Stimulated activated CD8-positive, alpha-beta memory T cell treated with anti-CD3 and anti-CD28 coated beads, Interleukin-12 subunit alpha, Interleukin-12 subunit beta, amount 100 ng/mL, for 24 hours (primary cell): ENCODE measurements around the gene INF2.

Experiments used
- DNase-seq: peaks from one replicate; pipeline ENCODE4 v3.0.0-alpha.2; 2020; ENCODE audit errors: extremely low read depth

The INF2 gene

DNA sequence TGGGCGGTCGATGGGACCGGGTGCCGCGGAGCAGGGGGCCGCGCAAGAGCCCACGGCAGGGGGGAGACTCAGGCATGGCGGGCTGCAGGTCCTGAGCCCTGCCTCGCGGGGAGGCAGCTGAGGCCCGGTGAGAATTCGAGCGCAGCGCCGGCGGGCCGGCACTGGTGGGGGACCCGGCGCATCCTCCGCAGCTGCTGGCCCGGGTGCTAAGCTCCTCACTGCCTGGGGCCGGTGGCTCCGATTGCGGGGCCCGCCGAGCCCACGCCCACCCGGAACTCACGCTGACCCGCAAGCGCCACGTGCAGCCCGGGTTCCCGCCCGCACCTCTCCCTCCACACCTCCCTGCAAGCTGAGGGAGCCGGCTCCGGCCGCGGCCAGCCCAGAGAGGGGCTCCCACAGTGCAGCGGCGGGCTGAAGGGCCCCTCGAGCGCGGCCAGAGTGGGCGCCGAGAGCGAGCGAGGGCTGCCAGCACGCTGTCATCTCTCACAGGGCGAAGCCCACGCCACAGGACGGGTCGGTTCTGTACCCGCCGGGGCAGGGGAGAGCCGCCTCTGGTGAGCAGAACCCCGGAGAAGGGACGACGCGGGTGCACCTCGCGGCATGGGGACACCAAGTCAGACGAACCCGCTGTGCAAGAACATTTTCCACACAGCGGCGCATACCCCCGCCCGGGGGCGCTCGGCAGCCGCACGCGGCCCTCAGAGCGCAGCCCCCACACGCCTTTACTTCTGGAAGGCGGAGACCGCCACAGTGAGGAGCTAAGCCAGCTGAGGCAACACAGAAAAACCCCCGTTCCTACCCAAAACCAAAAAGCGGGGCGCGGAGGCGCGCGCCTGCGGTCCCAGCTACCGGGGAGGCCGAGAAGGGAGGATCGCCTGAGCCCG lies 62.4 kb downstream of the INF2 start:
- no peak for DNase-seq

DNA sequence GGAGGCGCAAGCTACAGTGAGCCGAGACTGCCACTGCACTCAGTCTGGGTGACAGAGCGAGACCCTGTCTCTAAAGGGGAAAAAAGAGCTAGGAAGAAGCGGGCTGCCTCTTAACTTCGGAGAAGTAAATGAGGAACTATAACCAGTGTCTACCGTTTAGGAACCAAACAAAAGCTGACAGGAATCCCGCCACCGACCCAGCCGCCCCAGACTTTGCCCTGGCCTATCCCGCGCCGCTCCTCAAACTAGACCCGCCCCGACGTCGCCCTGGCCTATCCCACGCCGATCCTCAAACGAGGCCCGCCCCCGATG lies 63.0 kb downstream of the INF2 start:
- no peak for DNase-seq

DNA sequence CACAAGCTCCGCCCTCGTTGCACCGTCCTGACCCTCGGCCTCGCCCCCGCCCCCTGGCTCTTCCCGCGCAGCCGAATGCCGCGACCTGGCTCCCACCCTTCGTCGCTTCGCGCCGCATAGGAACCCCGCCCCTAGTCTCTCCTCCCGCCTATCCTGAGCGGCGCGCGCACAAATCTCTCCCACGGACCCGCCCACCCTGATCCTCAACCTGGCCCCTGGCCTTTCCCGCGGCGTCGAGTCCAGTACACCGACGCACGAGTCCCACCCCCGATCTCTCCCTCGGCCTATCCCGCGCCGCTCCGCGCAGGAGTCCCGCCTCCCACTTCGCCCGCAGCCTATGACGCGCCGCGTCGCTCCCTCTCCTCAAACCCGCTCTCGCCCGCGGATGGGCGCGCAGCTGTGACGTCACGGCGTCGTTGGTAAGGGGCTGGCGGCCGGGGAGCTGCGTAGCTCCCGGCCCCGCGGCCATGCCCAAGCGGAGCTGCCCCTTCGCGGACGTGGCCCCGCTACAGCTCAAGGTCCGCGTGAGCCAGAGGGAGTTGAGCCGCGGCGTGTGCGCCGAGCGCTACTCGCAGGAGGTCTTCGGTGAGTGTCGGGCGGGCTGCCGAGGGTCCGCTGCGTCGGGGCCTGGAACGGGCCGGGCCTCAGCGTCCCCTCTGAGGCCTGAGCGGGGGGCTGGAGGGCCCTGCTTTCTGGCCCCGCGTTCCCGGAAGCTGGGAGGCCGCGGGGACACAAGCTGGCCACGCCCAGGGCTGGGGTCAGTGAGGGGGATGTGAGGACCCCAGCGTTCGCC lies 63.5 kb downstream of the INF2 start, which contains the start of gene SIVA1:
SIVA1 (plus strand) TSS at position 413 of the 793 bp plus-strand sequence; CDS start at position 468, 55 bp downstream.
- DNase-seq = peak; percentile 99

DNA sequence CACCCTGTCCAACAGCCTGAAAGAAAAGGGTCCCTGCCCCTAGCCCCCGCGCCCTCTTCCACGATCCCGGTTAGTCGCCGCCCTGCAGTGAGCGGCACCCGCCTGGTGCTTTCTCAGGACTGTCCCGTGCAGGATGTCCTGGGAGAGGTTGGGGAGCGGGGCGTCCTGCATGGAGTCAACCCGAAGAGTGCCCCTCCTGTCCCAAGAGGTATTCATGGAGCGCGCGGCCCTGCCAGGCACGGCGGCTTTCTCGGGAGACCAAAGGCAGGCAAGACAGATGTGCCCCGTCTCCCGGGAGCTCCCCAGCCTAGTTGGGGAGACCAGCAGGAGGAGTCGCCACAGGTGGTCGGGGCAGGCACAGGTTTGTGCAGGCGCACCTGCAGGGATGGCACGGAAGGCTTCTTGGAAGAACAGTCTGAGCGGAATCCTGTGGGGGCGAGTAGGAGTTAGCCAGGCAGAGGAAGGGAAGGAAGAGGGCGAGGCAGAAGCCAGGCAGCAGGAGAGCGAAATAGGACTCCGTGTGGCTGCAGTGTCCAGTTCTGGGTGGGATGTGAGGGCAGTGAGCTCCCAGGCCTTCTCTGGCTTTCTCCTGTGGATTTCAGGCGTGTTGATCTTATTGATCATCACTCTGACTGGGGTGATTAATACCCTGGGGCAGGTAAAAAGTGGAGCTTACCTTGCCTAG lies 64.3 kb downstream of the INF2 start:
- no peak for DNase-seq

DNA sequence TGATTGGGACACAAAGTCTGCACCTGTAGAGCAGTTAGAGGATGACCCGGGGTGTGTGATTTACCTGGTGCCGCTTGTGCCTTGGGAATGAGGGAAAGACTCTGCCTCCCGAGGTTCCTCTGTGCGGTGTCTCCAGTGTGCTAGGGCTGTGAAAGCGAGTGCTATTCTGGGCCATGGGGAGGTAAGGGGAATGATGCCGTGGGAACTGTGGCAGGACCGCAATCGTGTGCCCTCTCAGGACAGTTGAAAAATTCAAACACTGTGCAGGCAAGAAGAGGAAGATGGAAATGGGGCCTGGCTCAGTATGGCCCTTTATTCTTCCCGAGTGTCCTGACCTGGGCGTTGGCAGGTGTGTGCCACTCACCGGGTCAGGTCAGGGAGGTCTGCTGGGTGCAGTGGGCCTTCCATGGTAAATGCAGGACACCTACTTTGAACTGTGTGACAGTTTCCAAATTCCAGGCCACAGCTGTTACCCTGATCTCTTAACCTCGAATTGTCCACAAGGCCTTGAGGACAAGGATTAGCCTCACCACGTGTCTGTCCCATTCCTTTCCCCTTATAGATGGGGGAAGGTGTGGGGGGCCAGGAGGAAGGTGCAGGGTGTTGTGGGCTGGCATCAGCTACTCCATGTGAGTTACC lies 64.9 kb downstream of the INF2 start:
- DNase-seq = no peak

DNA sequence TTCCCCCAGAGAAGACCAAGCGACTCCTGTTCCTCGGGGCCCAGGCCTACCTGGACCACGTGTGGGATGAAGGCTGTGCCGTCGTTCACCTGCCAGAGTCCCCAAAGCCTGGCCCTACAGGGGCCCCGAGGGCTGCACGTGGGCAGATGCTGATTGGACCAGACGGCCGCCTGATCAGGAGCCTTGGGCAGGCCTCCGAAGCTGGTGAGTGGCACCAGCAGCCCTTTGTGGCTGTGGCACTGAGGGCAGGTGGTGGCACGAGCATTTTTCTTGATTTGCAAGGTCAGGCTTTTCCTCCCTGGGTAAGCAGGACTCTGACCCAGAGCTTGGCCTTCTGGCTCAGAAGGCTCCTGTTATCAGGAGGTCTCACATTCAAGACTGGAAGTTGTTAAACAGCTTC lies 66.2 kb downstream of the INF2 start:
- no peak for DNase-seq

DNA sequence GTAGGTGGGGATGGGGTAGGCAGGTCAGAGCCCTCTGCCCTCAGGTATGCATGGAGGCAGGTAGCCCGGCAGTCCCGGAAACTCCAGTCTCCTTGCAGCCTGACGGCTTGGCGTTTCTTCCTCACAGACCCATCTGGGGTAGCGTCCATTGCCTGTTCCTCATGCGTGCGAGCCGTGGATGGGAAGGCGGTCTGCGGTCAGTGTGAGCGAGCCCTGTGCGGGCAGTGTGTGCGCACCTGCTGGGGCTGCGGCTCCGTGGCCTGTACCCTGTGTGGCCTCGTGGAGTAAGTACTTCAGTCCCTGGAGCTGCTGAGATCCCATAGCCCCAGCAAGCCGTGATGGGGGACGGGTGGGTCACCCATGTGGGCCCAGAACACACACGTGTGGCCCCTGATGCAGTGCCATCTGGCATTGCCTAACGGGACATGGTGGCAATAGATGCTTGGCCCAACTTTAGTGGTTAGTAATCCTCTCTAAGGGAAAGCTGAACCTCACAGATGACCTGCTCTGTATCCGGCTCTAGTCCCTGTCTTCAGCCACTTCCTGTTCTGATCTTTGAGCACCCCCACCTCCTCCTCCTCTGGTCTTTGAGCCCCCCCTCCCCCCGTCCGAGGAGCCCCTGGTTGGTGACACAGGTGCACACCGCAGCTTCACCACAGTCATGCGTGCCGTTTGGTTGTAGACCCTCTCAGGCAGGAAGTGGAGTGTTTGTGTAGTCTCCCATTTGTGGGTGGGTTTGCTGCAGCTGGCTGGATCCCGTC lies 67.2 kb downstream of the INF2 start:
- DNase-seq = no peak

DNA sequence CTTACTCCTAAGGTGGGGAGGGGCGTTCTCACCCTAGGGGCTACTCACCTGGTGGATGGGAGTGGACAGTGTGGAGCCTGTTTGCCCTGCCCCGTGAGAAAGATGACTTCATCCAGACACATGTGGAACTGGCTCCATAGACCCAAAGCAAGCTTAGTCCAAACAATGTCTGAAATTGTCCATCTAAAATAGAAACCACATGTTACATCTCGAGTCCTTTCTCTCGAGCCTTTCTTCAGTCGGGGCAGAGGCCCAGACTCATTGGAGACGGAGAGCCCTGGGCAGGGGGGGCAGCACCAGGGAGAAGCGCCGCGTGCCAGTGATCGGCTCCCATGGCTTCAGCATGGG lies 67.8 kb downstream of the INF2 start:
- DNase-seq = no peak

DNA sequence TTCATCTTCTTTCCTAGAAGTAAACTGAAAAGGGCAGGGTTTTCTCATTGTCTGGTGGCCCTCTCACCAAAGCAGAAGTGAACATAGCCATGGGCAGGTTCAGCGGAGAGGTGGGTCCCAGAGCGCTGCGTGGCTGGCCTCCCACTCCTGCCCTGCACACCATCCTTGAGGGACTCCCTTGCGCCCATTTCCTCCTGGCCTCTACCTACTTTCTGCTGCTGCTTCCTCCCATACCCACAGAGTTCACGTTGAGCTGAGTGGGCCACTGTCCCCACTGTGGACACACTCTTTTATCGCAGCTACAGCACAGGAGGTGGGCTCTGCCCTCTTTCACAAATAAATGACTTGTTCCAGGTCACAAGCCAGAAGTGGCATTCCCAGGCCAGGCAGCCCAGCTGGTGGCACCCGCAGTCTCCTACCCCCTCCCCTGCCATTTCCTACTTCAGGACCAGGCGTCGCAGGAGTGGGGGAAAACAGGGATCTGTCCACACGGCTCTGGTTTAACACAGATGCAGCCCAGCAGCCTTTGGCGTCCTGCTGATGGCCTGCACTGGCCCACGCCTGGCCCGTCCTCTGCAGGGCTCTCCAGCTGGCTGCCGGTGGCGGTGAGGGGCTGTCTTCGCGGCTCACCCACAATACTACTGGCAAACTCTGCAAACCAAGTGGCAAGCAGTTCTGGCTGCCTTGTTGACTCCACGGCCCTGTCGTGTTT lies 68.4 kb downstream of the INF2 start:
- no peak for DNase-seq

DNA sequence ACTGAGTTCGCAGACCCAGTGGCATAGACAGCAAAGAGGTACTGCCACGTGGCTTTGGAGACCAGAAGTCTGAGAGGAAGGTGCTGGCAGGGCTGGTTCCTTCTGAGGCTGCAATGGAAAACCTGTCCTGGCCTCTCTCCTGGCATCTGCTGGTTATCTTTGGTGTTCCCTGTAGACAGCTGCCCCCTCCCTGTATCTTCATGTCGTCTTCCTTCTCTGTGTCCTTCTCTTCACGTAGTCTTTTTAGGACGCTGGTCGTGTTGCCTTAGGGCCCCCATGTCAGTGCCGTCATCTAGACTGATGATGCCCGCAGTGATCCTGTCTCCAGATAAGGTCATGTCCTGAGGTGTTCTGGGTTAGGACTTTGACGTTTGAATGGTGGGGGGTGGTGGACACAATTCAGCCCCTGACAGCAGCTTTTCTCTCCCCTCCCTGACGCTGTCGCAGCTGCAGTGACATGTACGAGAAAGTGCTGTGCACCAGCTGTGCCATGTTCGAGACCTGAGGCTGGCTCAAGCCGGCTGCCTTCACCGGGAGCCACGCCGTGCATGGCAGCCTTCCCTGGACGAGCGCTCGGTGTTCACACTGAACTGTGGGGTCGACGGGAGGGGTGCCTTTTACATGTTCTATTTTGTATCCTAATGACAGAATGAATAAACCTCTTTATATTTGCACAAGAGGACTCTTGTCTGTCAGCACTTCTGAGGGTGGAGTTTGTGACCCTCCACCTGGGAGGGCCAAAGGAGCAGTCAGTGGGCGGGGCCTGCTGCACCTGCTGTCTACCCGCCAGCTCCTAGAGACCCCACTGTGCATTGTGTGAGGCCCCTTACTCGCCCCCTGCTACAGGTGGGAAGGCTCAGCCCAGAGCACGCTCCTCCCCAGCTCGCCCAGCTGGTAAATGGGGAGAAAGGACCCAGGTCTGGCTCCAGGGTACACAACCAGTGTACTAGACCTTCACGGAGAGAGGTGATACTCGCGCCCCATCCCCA lies 69.9 kb downstream of the INF2 start:
- no peak for DNase-seq

DNA sequence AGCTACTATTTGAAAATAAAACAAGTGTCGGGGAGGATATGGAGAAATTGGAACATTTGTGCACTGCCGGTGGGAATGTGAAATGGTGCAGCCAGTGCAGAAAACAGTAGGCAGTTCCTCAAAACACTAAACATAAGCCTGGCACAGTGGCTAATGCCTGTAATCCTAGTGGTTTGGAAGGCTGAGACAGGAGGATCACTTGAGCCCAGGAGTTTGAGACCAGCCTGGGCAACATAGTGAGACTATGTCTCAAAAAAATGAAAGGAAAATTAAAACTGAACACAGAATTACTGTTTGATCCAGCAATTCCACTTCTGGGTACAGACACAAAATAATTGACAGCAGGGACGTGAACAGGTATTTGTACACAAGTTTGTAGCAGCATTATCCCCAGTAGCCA lies 76.1 kb downstream of the INF2 start:
- no peak for DNase-seq

DNA sequence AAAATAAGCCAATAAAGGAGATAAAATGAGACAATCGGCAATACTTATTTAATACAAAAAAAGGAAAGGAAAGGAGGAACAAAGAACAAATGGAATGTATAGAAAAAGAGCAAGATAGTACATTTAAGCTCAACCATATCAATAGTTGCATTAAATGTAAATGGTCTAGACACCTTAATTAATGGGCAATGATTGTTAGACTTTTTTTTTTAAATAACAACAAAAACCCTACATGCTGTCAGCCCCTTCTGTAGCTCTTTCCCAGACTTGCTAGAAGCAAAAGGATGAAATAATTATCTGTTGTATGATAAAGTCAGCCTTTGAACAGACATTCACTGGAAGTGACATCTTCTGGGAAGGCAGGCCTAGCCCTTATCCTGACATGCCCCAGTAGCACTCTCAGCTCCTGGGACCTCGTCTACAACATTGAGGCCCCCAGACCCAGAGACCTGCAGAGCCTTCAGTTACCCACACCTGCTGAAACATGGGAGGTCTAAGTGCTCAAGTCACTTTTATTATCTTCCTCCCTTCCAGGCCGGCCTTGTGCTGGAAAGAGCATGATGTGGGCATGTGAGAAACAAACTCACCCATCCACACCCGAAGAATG lies 76.9 kb downstream of the INF2 start:
- no peak for DNase-seq

DNA sequence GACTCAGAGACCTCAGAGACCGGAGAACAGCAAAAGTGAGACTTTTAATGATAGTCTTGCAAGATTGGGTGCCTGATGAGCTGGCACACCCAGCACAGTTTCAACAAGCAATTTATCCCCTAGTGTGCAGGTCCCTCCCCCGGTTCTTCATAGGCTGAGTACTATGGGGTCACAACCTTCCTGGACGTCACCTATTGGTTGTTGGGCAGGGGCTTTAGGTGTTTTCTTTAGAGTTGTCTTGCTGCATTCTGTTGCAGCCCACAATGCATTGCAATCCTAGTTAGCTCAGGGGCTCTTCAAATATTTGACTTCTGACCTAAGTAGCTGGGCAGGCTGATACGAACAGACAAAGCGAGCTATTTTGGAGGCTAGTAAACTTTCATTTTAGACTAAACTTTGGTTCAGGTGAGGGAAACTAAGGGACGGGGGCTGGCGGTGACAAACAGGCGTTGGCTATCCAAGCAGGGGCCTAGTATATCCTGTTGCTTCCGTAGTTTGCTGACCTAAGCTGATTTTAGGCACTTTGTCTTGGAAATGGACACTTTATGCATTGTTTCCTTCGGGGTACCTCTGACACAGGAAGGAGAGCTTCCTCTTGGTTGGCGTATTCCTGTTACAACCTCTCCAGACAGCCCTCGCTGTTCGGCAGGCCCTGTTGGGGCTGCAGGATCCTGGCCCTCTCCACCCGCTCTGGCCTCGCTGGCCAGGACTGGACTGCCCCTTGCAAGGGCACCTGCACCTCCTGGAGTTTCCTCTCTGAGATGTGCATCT lies 77.6 kb downstream of the INF2 start:
- no peak for DNase-seq

DNA sequence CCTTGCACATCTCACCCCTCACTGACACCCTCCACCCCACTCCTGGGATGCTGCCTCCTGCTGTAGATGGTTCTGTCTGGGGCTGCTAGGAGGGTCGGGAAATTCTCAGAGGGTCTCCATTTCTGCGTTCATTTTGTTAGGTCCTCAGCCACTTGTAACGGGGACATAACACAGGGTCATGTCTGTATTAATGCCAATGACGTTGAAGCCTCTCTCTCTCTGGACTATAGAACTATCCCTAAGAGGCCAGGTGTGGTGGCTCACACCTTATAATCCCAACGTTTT lies 78.2 kb downstream of the INF2 start:
- no peak for DNase-seq

DNA sequence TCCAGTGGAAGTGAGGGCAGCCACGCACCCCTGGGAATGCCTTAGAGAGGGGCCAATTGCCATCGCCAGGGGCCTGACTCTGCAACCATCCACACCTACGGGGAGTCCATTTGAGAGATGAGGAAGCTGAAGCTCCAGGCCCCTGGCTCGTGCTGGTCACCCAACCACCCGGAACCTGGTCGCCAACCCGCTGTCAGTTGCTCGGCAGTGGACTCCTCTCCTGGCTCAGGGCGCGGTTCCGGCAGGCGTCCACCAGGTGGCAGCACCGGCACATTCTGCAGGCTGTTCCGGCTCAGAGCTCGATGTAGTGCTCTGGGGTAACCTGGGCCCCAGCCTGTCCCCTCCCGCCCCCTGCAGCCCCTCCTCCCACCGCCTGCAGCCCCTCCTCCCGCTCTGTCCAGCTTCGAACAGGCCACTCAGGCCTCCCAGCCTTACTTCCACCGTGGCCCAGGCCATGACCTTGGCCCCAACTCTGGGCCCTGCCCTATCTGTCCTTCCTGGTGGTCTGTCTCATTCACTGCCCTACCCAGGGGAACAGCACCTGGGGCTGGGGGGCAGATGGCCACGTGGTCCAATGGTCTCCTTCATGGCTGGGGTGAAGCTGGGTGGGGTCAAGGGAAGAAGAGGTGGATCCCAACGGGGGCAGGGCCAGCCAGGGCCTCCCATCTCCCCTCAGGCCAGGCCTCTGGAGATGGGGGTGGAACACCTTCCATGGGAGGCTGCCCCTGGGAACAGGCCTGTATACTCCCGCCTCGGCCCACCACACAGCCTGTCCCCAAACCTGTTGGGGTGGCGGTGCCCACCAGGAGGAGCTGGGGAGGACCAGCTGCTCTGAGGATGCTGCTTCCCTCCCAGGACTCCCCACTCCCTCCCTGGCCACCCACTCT lies 79.3 kb downstream of the INF2 start:
- DNase-seq = peak; percentile 67

DNA sequence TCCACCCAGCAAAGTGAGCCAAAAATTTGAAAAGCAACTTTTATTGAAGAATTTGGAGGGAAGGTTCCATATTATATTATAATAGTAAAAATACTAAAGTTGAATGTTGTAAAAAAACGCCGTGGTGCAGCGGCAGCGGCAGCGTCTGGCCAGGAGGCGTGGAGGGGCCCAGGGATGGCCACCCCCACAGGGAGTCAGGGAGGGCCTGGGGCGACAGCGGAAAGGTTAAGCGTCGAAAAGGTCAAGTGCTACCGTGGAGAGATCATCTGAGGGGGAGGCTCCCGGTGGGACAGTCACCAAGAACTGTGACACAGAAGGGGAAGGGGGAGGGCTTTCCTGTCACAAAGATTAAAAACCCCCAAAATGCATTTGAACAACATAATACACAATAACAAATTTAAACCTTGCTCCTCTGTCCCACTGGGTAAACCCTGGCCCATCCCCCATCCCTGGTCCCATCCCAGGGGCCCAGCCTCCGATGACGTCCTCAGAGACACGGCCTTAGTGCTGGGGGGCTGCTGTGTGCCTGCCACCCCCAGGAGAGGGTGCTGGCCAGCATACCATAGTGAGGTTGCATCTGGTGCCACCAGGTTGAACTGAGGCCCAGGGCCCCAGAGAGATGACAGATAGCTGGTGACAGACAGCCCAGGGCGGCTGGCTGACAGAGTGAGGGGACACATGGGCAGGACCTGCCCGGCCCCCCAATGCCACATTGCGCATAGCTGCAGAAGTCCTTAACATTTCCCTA lies 80.1 kb downstream of the INF2 start:
- no peak for DNase-seq

DNA sequence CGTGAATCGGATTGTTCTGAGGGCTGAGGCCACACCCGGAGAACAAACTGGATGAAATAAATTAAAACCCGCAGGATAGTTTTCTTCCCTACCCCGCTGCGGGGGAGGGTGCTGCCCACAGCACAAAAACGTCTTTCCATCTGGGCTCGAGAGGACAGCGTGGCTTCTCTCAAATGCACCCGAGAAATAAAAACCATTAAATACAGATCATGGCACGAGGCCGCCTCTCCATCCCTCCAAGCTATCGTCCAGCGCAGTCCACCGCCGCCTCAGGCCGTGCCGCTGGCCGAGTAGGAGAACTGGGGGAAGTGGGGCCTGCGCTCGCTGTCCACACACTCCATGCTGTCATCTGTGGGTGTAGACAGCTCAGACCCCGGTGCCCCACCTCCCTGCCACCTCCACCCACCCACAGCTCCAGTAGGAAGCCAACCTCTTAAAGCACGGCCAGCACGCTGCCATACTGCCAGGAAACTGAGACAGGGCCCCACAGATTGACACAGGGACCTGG lies 80.7 kb downstream of the INF2 start:
- no peak for DNase-seq
